Activated B cell treated with CpG ODN at 0.5 μM for 24 hours (primary cell): ENCODE data around the gene SYPL2. TPM values are rescaled to one million over a fixed set of nuclear protein-coding genes. Genes with fewer than 3 reads are reported as not detected.
"Not testable (repeated sequence)": the region's sequence is repeated elsewhere in the genome, so short reads cannot be mapped to it uniquely, and the experiment has no call there.

Experiments
- ATAC-seq: fragments of 200-7000 bp; cut with Tn5 transposase; one replicate; pipeline ENCODE4 v1.10.0; 2021; ENCODE audit warnings: low read depth, mild to moderate bottlenecking, moderate library complexity
- CTCF ChIA-PET: fragments of 350-600 bp; sonication (Branson Sonifier 250); formaldehyde crosslinking; loops from one replicate; lab custom pipeline; 2021; ENCODE audit warnings: antibody characterized with exemption; lab: Charles Lee
- POLR2A ChIA-PET: fragments of 350-600 bp; sonication (Branson Sonifier 250); formaldehyde crosslinking; loops from one replicate; lab custom pipeline; 2021; ENCODE audit warnings: antibody characterized with exemption; lab: Charles Lee
- DNase-seq: peaks from one replicate; pipeline ENCODE4 v3.0.0; 2022
- H3K27ac Mint-ChIP-seq: one replicate; pipeline ENCODE4 v1.8.0; 2020; ENCODE audit warnings: mixed read lengths
- H3K27me3 Mint-ChIP-seq: one replicate; pipeline ENCODE4 v1.8.0; 2021; ENCODE audit warnings: mixed read lengths
- H3K36me3 Mint-ChIP-seq: one replicate; pipeline ENCODE4 v1.8.0; 2021; ENCODE audit warnings: low read depth, mixed read lengths
- H3K4me1 Mint-ChIP-seq: one replicate; pipeline ENCODE4 v1.8.0; 2021; ENCODE audit warnings: mixed read lengths
- H3K4me3 Mint-ChIP-seq: one replicate; pipeline ENCODE4 v1.8.0; 2020; ENCODE audit warnings: mild to moderate bottlenecking, mixed read lengths
- H3K9me3 Mint-ChIP-seq: one replicate; pipeline ENCODE4 v1.8.0; 2020; ENCODE audit warnings: mixed read lengths
- CTCF ChIP-seq: fragments of 200-600 bp; IDR thresholded peaks from one replicate; pipeline ENCODE4 v1.8.0; 2022; ENCODE audit warnings: antibody characterized with exemption, mild to moderate bottlenecking
- intact Hi-C: fragments of 100-400 bp; cut with micrococcal nuclease; formaldehyde crosslinking; loops from one replicate; pipeline ENCODE4 v1.15.1; 2024
- total RNA-seq: library from RNA; stranded (reverse); gene quantifications from 2 replicates; pipeline ENCODE4 v1.2.3, GENCODE V29; 2022

Gene SYPL2
- total RNA-seq, 1 donor from 2014 or later, result not detected

- no peak overlapping the region for H3K4me3 Mint-ChIP-seq
- CTCF ChIA-PET, result no interaction called here
- TF ChIP-seq CTCF, result no peak
- no peaks in the 10 kb centered on the region for H3K9me3 Mint-ChIP-seq
- POLR2A ChIA-PET, result interaction anchor here (0.6 kb wide), 1 partner anchor 69 kb away, joined by 3 read pairs; no protein-coding TSS in a partner anchor
- intact Hi-C loops, result loop anchor here (5.0 kb wide), 1 partner anchor 42 kb away; the partner anchor contains the start of gene PSMA5
- DNase-seq, result no peak
- no peak for ATAC-seq
- H3K4me1 Mint-ChIP-seq, result peaks cover 5% of the 10 kb centered on the region
- H3K27ac Mint-ChIP-seq, result no peak overlapping the region
- no peaks in the 10 kb centered on the region for H3K36me3 Mint-ChIP-seq
- peaks cover 56% of the 10 kb centered on the region for H3K27me3 Mint-ChIP-seq
These were observed 2.6 kb downstream of the SYPL2 start for GRCh38 chr1:109468903-109469302.

DNA sequence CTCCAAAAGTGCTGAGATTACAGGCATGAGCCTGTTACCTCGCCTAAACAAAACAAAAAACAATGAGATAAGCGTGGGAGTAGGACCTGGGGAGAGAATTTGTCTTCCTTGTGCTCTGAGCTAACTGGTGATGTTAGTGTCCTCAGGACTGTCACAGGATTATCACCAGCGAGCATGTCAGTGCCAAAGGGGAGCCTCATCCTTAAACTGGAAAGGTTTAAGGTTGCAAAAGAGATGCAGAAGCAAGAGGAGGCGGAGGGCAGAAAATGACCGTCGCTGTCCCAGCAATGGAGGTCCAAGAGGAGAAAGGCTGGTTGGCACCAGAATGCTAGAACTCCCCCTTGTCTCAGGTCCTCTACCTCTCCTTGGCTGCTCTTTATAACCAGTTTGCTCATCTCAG lies 3.9 kb downstream of the SYPL2 start:
- peaks cover 48% of the 10 kb centered on the region for H3K27me3 Mint-ChIP-seq

GRCh38 chr1:109472779-109473178 lies 6.4 kb downstream of the SYPL2 start:
- ChIA-PET CTCF (no interaction called here), POLR2A (interaction anchor here (1.5 kb wide), 1 partner anchor 11 kb away, joined by 4 read pairs; the partner anchor contains the start of gene ATXN7L2)
- Mint-ChIP-seq H3K27me3 (peaks cover 50% of the 10 kb centered on the region), H3K27ac (no peak overlapping the region), H3K4me1 (no peaks in the 10 kb centered on the region), H3K36me3 (no peaks in the 10 kb centered on the region), H3K4me3 (no peak overlapping the region), H3K9me3 (no peaks in the 10 kb centered on the region)
- ATAC-seq, result no peak
- no peak for TF ChIP-seq CTCF
- intact Hi-C loops, result no loop called here
- DNase-seq, result no peak

More for the DNA sequence above, 3.9 kb downstream of the SYPL2 start:
- ATAC-seq (no peak), DNase-seq (no peak)
- CTCF ChIA-PET, result no interaction called here
- no peaks in the 10 kb centered on the region for H3K9me3 Mint-ChIP-seq
- H3K4me1 Mint-ChIP-seq, result peaks cover 5% of the 10 kb centered on the region
- intact Hi-C loops, result no loop called here
- no peaks in the 10 kb centered on the region for H3K36me3 Mint-ChIP-seq
- POLR2A ChIA-PET, result interaction anchor here (1.0 kb wide), 1 partner anchor 13 kb away, joined by 4 read pairs; no protein-coding TSS in a partner anchor
- TF ChIP-seq CTCF, result no peak
- H3K27ac Mint-ChIP-seq, result no peak overlapping the region
- H3K4me3 Mint-ChIP-seq, result no peak overlapping the region

GRCh38 chr1:109473284-109474057 lies 7.1 kb downstream of the SYPL2 start:
- H3K27me3 Mint-ChIP-seq, result peaks cover 46% of the 10 kb centered on the region
- H3K27ac Mint-ChIP-seq, H3K4me3 Mint-ChIP-seq, H3K9me3 Mint-ChIP-seq, intact Hi-C loops, DNase-seq, ATAC-seq, H3K36me3 Mint-ChIP-seq, H3K4me1 Mint-ChIP-seq: not testable (repeated sequence)
- POLR2A ChIA-PET, result interaction anchor here (1.5 kb wide), 1 partner anchor 10 kb away, joined by 4 read pairs; the partner anchor contains the start of gene ATXN7L2
- CTCF ChIA-PET, result interaction anchor here (0.9 kb wide), 1 partner anchor 17 kb away, joined by 3 read pairs; no protein-coding TSS in a partner anchor

- H3K27ac Mint-ChIP-seq, result no peak overlapping the region
- DNase-seq (no peak), ATAC-seq (no peak)
- no peak overlapping the region for H3K4me3 Mint-ChIP-seq
- ChIA-PET POLR2A (no interaction called here), CTCF (no interaction called here)
- no peaks in the 10 kb centered on the region for H3K9me3 Mint-ChIP-seq
- intact Hi-C loops, result no loop called here
- no peak for TF ChIP-seq CTCF
- H3K27me3 Mint-ChIP-seq, result peaks cover 55% of the 10 kb centered on the region
- no peaks in the 10 kb centered on the region for H3K36me3 Mint-ChIP-seq
- no peaks in the 10 kb centered on the region for H3K4me1 Mint-ChIP-seq
These were observed 8.4 kb downstream of the SYPL2 start for GRCh38 chr1:109474697-109475096.
